Stomach (tissue), 9 donors: ENCODE results near the gene SLITRK3. TPM values are rescaled to one million over a fixed set of nuclear protein-coding genes. Genes with fewer than 3 reads are reported as not detected.

Source experiments
- DNase-seq, 2 donors: peaks; one replicate each; pipeline versions ENCODE4 v3.0.0 to v3.0.0-alpha.2; 2013 to 2019
- H3K27ac ChIP-seq, 5 donors: fragments of 200-600 bp in 4 of 5; sonication (generic) in 4 of 5; one replicate each; pipeline ENCODE4 v1.5.1; 2013 to 2019; ENCODE audit warnings: mild to moderate bottlenecking in 1 of 5, moderate library complexity in 1 of 5
- H3K27me3 ChIP-seq, 3 donors: fragments of 200-600 bp; sonication (generic); one replicate each; pipeline ENCODE4 v1.5.1; 2017 to 2019; ENCODE audit warnings: mixed run types in 1 of 3
- H3K36me3 ChIP-seq, 4 donors: fragments of 200-600 bp; sonication (generic); 1 replicate in 3 of 4; 2 replicates in 1 of 4; pipeline ENCODE4 v1.5.1; 2016 to 2019
- H3K4me1 ChIP-seq, 4 donors: fragments of 200-600 bp; sonication (generic); one replicate each; pipeline ENCODE4 v1.5.1; 2016 to 2019
- H3K4me3 ChIP-seq, 4 donors: fragments of 200-600 bp; sonication (generic) in 3 of 4; one replicate each; pipeline ENCODE4 v1.5.1; 2016 to 2019; ENCODE audit warnings: mild to moderate bottlenecking in 1 of 4
- H3K9me3 ChIP-seq, 4 donors: fragments of 200-600 bp; sonication (generic); one replicate each; pipeline ENCODE4 v1.5.1; 2016 to 2019
- CTCF ChIP-seq, 7 experiments: fragments of 450-650 bp in 4 of 7; fragments of 200-600 bp in 3 of 7; sonication (generic) in 3 of 7; IDR thresholded peaks; one replicate each; pipeline ENCODE4 v1.5.1; 2016 to 2019; ENCODE audit warnings: antibody characterized with exemption in 7 of 7, control low read depth in 2 of 7, mild to moderate bottlenecking in 1 of 7
- EP300 ChIP-seq: sonication (generic); formaldehyde crosslinking; IDR thresholded peaks from one replicate; pipeline ENCODE4 v1.6.1; 2017; ENCODE audit warnings: antibody characterized with exemption
- POLR2A ChIP-seq, 4 donors: fragments of 450-650 bp; IDR thresholded peaks; one replicate each; pipeline ENCODE4 v1.6.1; 2016; ENCODE audit warnings: antibody characterized with exemption in 4 of 4, control low read depth in 2 of 4, mild to moderate bottlenecking in 1 of 4, moderate library complexity in 1 of 4
- POLR2AphosphoS5 ChIP-seq, 3 donors: sonication (generic); formaldehyde crosslinking; IDR thresholded peaks; one replicate each; pipeline ENCODE4 v1.6.1; 2016; ENCODE audit warnings: antibody characterized with exemption in 3 of 3
- WGBS, 5 donors: extraction: QIAGEN DNeasy Blood & Tissue Kit in 3 of 5; methylation state at CpG; one replicate each; pipeline versions ENCODE4 v1.1.5 to v1.1.7; 2013 to 2018; 5-methylcytosine and 5-hydroxymethylcytosine counted together
- intact Hi-C: fragments of 100-400 bp; cut with DNase I; formaldehyde crosslinking; loops from one replicate; pipeline ENCODE4 v1.15.1; 2023; ENCODE audit warnings: low total_unique reads
- polyA plus RNA-seq, 3 donors: library from polyadenylated mRNA; stranded (reverse); fragments of 200-250 nt; gene quantifications; one replicate each; pipeline ENCODE4 v1.2.3, GENCODE V29; 2013
- total RNA-seq, 5 donors: library from RNA; depleted of rRNA; stranded (reverse); fragments of >200 nt; gene quantifications; one replicate each; pipeline versions ENCODE4 v1.1.0 to v1.2.3, GENCODE V29; 2014 to 2016
- donor health status: healthy with polysubstance abuse.
- donor health status: Bipolar disorder and iron deficiency.
- donor health status: healthy.

Gene SLITRK3
- total and polyA plus RNA-seq, 8 donors: 0.06 to 2.6 (median 0.60) TPM; not detected in 4

DNA sequence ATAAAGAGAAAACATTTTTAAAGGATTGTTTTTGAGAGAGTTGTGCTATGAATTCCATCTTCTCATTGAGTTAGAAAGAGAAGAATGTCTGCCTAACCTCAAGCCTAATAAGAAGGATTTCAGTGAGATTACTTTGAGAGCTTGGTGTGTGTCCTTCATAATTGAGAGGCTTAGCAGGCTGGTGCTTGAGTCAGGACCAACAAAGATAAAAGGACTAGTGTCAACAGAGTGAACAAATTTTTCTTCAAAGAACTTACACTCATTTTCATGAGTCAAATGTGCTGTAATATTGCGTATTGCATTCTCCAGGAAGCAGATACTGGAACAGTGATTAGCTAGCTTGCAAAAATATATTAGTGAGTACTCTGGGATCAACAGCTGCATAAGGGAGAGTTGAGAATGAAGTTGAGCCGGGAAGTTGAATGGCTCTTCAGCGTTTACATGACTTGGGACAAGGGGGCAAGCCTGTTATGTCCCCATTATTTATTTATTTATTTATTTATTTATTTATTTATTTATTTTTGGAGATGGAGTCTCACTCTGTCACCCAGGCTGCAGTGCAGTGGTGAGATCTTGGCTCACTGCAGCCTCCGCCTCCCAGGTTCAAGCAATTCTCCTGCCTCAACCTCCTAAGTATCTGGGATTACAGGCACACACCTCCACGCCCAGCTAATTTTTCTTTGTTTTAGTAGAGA, 37.5 kb upstream of the SLITRK3 start:
- intact Hi-C loops: no loop called here
- Histone ChIP-seq H3K36me3 (no peaks in the 10 kb centered on the region), H3K4me3 (no peak overlapping the region), H3K27me3 (no peaks in the 10 kb centered on the region), H3K4me1 (no peaks in the 10 kb centered on the region), H3K27ac (no peak overlapping the region), H3K9me3 (no peaks in the 10 kb centered on the region)
- peak in 1 of 2 donors; percentile 13 for DNase-seq
- TF ChIP-seq POLR2AphosphoS5 (IDR thresholded peaks at IDR 0.05) (no peak), CTCF (IDR thresholded peaks at IDR 0.05) (no peak), EP300 (no peak), POLR2A (IDR thresholded peaks at IDR 0.05) (no peak)
- 68 to 83% (median 79%) methylated on average over 5 of the region's 5 CpGs for WGBS, 5 donors

- TF ChIP-seq POLR2AphosphoS5 (IDR thresholded peaks at IDR 0.05): no peak
- no peak for TF ChIP-seq EP300
- TF ChIP-seq POLR2A (IDR thresholded peaks at IDR 0.05): no peak
- TF ChIP-seq CTCF (IDR thresholded peaks at IDR 0.05): no peak
- no peaks in the 10 kb centered on the region for H3K36me3 ChIP-seq
- WGBS, 5 donors: 50 to 62% (median 55%) methylated on average over 1 of the region's 1 CpG
- H3K9me3 ChIP-seq: no peaks in the 10 kb centered on the region
- DNase-seq: no peak
- intact Hi-C loops: no loop called here
- H3K27me3 ChIP-seq: no peaks in the 10 kb centered on the region
- H3K4me3 ChIP-seq: no peak overlapping the region
- no peaks in the 10 kb centered on the region for H3K4me1 ChIP-seq
- H3K27ac ChIP-seq: no peak overlapping the region
Measured at GRCh38 chr3:165225604-165226003, 29.4 kb upstream of the SLITRK3 start.

GRCh38 chr3:165217739-165218138, 21.6 kb upstream of the SLITRK3 start:
- Histone ChIP-seq H3K27me3 (no peaks in the 10 kb centered on the region), H3K36me3 (no peaks in the 10 kb centered on the region), H3K4me3 (no peak overlapping the region), H3K4me1 (no peaks in the 10 kb centered on the region), H3K9me3 (no peaks in the 10 kb centered on the region), H3K27ac (no peak overlapping the region)
- TF ChIP-seq POLR2A (IDR thresholded peaks at IDR 0.05): no peak
- TF ChIP-seq POLR2AphosphoS5 (IDR thresholded peaks at IDR 0.05): no peak
- no peak for TF ChIP-seq EP300
- no peak for TF ChIP-seq CTCF (IDR thresholded peaks at IDR 0.05)
- DNase-seq: no peak
- intact Hi-C loops: no loop called here
- WGBS, 5 donors: 56 to 67% (median 66%) methylated on average over 2 of the region's 2 CpGs

DNA sequence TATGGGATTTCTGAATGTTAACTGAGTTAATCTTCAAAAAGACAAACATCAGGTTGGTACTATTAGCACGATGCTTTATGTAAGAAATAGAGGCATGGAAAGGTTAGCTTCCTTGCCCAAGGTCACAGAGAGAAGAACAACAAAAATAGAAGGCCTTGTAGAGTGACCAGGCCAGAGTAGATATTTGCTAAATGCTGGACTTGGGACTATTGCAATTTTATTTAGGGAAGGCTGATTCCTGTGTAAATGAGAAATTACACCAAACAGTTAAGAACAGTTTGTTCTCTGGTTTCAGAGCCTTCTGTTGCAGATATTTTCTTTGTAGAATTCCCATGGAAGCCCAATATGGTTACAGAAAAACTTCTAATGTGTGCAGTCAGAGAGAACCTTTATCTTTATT, 16.4 kb upstream of the SLITRK3 start:
- Histone ChIP-seq H3K27me3 (no peaks in the 10 kb centered on the region), H3K27ac (no peak overlapping the region), H3K4me1 (no peaks in the 10 kb centered on the region), H3K36me3 (no peaks in the 10 kb centered on the region), H3K4me3 (no peak overlapping the region), H3K9me3 (no peaks in the 10 kb centered on the region)
- TF ChIP-seq CTCF (IDR thresholded peaks at IDR 0.05) (no peak), POLR2A (IDR thresholded peaks at IDR 0.05) (no peak), EP300 (no peak), POLR2AphosphoS5 (IDR thresholded peaks at IDR 0.05) (no peak)
- DNase-seq: no peak
- WGBS, 5 donors: 51 to 70% (median 60%) methylated on average over 1 of the region's 1 CpG
- intact Hi-C loops: no loop called here
